HG03575 (cell line): ENCODE results near the gene IL36B.

ENCODE experiments used
- ATAC-seq: cut with Tn5 transposase; IDR thresholded peaks from one replicate; pipeline ENCODE4 v1.9.1; 2021; ENCODE audit not compliant: unreplicated experiment, insufficient number of reproducible peaks, low FRiP score; ENCODE audit errors: extremely low read depth

Gene IL36B

DNA sequence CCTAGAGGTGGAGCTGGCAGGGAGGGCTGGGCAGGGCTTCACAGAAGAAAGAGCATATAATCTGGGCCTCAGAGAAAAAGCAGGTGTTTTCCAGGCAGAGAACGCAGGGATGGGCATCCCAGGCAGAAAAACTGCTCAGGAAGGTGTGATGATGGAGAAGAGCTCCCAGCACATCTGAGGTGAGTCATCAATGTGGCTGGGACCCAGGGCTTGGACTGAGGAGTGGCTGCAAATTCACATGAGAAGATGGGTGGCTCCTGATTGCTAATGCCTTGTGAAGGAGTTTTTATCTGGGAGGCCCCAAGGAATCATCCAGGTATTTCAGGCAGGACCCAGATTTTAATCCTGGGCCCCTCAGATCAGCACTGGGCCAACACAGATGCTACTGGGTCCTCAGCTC lies 25.3 kb upstream of the IL36B start:
- no peak for ATAC-seq

DNA sequence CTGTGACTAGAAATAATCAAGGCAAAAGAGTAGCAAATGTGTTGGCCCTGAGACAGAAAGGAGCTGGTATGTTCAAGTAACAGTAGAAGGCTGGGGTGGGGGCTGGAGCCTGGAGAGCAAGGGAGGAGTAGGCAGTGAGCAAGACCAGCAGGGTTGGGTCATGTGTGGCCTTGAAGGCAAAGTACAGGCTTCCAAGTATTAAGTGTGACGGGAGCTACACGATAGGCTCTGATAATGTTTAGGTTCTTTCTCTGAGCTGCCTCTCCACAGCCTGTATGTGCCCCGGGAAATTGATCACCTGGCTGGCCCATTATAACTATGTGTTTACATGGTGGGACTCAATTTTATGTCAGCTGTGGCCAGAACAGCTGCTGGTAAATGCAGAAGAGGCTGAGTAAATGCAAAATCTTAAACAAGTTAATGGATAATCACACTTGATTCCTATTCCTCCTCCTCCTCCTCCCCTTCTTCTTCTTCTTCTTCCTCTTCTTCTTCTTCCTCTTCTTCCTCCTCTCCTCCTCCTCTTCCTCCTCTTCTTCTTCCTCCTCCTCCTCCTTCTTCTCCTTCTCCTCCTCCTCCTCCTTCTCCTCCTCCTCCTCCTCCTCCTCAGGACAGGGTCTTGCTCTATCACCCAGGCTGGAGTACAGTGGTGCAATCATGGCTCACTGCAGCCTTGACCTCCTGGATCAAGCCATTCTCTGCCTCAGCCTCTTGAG lies 24.4 kb upstream of the IL36B start:
- ATAC-seq: no peak

DNA sequence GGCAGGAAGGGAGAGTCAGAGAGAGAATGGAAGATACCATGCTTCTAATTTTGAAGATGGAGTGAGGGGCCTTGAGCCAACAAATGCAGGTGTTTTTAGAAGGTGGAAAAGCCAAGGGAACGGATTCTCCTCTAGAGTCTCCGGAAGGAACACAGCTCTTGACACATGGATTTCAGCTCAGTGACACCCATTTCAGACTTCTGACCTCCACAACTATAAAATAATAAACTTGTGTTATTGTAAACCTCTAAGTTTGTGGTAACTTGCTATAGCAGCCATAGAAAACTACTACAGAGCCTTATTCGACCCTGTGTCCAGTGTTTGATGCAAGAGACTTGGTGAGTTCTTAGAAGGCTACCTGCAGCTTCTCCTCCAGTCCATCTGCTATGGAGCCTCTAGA lies 22.9 kb upstream of the IL36B start:
- no peak for ATAC-seq

DNA sequence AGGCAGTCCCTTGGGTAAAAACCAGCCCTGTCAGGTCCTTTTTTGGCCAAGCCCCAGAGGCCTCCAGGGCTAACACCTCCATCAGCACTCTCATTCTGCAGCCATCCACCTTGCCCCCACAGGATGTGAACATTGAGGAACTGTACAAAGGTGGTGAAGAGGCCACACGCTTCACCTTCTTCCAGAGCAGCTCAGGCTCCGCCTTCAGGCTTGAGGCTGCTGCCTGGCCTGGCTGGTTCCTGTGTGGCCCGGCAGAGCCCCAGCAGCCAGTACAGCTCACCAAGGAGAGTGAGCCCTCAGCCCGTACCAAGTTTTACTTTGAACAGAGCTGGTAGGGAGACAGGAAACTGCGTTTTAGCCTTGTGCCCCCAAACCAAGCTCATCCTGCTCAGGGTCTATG lies 22.4 kb upstream of the IL36B start:
- ATAC-seq: no peak

DNA sequence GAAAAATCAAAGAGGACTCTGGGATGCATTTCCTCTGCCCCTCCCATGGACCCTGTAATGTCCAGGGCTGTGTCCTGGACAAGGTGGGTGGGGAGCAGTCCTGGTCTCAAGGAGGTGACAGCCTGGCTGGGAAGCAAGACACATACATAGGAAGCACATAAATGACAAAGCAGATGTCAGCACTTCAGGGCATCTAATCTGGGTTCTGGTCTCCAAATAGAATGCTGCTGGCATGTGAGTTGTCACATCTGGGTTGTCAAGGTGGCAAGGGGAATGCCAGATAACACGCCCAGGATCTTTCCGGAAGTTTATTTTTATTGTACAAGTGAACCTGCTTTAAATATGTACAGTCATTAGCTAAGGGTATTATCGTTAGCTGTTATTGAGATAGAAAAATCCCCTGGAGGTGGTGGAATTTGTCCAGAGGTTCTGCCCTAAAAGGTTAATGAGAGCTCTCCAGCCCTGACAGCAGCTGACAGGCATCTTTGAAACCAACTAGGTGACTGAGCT lies 20.7 kb upstream of the IL36B start:
- no peak for ATAC-seq

DNA sequence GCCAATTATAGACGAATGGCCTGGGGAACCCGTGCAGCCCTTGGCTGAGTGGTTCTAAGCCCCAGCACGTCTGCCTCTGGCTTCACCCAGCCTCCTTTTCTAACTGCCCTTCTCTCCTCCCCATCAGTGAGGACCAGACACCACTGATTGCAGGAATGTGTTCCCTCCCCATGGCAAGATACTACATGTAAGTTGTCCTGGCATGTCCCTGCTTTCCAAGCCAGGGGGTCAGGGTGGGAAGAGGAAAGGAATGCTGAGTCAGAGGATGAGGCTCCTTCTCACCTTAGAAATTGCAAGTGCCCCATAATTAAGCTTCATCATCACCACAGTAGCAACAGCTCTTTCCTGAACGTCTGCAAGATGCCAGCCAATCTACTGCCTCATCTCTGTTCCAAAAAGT lies 19.9 kb upstream of the IL36B start:
- ATAC-seq: no peak

DNA sequence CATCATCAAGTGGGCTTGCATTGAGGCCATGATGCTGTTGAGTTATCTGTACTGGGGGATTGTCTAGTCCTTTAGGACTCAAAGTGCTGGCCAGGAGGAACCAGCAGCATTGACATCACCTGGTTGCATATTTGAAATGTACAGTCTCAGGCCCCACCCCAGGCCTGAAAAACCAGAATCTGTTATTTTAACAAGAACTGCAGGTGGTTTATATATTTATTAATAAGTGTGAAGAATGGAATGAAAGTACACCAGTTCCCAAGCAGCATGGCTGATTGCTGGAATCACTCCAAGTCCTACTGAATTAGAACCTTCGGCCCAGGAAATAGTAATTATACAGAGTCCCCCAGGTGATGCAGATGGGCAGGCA lies 17.9 kb upstream of the IL36B start:
- no peak for ATAC-seq

DNA sequence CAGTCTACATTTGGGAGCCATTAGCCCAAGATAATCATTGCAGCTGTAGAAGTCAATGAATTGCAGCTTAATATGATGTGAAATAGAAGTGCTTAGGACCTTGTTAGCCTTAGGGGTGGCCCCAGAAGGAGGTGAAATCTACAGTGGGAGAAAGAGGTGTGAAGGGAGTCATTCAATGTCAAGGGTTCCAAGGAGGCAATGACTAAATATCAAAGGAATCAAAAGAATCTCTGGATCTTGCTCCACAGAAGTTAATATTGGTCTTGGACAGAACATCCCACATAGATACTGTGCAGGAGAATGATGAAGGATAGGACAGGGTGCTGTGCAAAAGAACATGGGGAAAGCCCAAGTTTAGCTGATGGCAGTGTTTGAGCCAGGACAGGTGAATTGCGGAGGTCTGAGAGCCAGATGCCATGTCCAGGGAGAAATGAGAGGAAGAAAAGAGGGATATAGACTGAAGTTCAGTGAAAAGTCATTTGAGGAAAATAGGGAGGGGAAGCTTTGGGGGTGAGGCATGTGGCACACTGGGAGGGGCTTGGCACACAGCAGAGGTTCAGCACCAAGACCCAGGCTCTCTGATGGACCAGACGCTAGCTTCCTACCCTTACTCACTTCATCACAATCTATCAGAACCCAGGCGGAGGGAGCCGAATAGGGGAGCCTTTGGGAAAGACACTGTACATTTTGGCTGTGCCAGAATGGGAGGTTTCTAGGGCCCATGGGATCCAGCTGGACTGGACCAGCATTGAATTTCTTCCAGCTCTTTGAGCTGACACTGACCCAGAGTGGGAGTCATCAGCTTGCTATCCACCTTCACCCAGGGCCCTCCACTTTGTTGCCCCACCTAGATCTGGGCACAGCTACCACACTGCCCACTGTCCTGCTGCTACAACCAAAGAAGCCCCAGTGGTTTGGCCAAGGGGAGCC lies 17.3 kb upstream of the IL36B start:
- ATAC-seq: no peak

DNA sequence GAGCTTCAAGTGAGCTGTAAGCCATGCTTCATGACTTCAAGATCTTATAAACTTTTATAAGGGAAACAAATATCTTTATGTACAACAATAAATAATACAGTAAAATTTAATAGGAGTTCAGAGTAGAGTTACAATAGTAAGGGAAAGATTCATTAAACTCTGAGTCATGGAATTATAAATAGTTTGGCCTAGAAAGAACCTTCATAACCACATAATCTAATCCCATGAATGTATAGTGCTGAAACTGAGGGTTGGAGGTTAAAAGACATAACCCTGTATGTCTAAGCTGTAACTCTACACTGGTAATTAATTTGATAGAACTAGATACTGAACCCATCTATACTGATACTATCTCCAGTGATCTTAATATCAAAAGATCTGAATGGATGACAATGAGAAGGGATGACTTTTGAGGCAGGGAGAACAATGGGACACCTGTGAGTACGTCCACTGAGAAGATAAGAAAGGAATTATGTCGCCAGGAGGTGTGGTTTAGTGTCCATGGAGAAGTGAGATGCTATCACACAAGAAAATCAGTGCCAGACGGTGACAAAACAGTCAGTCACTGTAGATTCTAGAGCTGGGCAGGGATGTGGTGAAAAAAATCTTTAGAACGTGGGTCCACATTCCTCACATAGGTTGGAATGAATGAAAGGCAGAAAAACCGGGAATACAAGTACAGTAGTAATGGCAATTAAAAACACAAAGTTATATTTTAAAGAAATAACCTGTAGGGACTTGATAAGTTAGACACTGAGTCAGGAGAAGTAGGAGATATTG lies 16.2 kb upstream of the IL36B start:
- ATAC-seq: no peak

DNA sequence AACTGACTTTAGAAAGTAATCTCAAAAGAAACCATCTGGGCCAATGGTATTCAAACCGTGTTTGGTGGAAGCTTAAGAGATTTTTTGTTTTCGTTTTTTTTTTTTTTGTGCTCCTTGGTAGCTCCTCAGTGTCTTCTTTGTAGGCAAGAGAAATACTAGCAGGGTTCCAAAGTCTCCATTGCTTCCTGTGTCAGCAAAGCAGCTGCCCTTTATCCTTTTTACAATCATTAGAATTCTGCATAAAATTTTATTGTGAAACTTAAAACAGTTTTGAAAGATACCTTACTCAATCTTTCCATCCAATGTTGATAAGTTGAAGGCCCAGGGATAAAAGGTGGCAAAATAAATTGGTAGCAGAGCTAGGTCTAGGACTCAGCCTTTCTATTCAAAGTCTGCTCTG lies 15.6 kb upstream of the IL36B start:
- no peak for ATAC-seq

DNA sequence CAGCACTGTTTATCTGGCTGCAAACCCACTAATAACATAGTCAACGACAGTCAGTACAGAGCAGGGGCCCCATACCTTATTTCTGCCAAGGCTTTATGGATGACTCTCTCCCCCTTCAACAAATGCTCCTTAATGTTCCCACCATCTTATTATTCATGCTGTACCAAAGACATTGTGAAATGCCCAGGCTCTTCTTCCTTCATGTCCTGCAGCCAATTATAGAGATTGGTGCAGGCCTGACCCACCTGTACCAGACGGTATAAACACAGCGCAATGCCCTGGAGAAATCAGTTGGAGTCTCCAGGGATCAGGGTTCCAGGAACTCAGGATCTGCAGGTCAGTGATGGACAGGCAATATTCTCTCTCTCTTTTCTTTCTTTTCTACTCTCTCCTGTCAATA lies 15.0 kb upstream of the IL36B start, which contains the start of gene IL1F10:
Gene IL1F10, plus strand, starts transcription at position 290 of the 400 bp plus-strand sequence. CDS start 4,769 bp downstream, outside the sequence.
- no peak for ATAC-seq

DNA sequence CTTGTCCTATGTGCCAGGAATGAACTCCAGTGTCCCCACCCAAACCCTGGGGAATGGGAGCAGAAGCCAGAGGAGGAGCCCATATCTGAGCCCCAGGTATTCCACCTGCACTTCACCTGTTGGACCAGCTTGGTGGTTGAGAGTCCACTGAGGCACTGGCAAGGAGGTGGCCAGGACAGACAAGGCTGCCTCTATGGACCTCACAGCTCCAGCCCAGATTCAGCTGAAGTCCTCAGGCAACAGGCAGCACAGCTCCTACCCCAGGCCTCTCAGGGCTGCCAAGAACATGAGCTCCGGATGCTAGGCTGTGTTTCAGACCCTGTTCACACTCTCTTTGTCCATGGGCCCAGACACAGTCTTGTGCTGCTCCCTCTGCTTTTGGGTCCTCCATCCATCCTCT lies 12.2 kb upstream of the IL36B start:
- no peak for ATAC-seq

DNA sequence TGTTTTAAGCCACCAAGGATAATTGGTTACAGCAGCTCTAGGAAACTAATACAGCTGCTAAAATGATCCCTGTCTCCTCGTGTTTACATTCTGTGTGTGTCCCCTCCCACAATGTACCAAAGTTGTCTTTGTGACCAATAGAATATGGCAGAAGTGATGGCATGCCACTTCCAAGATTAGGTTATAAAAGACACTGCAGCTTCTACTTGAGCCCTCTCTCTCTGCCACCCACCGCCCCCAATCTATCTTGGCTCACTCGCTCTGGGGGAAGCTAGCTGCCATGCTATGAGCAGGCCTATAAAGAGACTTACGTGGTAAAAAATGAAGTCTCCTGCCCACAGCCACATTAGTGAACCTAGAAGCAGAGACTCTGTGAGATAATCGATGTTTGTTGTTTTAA lies 11.6 kb upstream of the IL36B start:
- no peak for ATAC-seq

DNA sequence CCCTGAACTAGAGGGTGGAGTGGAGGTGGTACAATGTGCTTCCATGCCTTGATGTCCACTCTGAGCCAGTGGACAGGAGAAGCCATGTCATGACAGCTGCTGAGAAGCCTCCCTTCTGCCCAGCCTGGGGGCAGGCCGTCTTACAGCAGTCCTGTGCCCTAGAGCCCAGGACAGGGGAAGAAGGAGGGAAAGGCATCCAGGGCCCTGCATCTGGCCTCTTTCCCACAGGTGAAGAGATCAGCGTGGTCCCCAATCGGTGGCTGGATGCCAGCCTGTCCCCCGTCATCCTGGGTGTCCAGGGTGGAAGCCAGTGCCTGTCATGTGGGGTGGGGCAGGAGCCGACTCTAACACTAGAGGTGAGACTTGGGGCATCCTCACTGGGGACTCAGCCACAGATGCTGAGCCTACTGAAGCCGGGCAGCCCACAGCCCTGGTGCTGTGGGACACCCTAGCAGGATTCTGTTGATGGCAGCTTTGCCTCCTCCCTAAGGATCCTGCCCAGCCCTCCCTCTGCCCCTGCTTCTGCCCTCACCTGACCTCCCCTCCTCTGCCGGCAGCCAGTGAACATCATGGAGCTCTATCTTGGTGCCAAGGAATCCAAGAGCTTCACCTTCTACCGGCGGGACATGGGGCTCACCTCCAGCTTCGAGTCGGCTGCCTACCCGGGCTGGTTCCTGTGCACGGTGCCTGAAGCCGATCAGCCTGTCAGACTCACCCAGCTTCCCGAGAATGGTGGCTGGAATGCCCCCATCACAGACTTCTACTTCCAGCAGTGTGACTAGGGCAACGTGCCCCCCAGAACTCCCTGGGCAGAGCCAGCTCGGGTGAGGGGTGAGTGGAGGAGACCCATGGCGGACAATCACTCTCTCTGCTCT lies 9.5 kb upstream of the IL36B start:
- no peak for ATAC-seq

DNA sequence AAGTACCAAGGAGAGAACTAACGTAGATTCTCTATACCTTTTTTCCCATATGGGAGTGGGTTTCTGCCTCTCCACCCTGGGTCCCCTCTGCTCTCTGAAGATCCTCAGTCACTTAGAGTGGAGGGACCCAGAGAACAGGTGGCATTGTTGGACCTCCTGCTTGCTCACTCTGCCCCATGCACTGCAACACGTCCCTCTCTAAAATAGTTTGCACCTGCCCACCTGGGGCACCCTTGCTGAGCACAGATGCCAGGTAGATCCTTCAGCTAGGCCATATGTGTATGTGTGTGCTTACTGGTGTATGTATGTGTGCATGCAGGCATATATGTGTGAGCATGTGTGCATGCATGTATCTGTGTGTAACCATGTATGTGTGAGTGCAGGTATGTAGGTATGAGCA lies 8.6 kb upstream of the IL36B start:
- ATAC-seq: no peak

DNA sequence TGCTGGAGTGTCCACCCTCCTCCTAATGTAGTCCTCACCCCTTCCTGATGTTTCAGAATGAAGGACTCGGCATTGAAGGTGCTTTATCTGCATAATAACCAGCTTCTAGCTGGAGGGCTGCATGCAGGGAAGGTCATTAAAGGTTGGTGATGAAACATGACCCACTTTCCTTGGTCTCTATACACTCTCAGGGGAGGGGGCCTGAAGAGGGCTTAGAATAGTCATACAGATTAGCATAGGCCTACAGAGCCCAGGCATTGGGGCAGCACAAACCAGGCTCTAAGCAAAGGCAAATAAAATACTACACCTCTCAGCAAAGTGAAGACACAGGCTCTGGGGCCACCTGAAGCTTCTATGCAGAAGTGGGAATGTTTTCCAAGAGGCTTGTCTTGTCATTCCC lies 8.1 kb upstream of the IL36B start:
- ATAC-seq: no peak

DNA sequence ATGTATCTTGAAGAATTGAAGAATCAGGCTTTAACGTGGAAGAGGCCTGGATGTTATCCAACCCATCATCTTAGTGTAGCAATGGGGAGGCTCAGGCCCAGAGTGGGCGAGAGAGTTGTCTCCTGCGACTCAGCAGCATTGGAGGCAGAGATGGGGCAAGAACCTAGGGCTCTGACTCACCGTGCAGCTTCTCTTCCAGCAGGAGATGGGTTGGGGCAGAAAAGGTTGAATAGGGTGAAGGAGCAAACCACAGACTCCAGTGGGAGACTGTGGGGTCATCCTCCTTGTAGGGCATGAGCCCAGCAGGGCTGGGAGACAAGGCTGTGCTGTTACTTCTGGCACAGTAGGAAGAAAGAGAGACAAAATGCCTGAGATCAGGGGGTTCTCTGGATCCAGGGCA lies 7.7 kb upstream of the IL36B start:
- ATAC-seq: no peak
